ENCODE data around the gene ISCA1.

GRCh38 chr9:86318187-86318586 lies 35.8 kb upstream of the ISCA1 start:
- no peak for TF ChIP-seq CTCF (conservative IDR thresholded peaks at IDR 0.05; ENCODE audit: low read depth, low read length)
- TF ChIP-seq EZH2 (IDR thresholded peaks at IDR 0.05; ENCODE audit: low read length, unreplicated experiment), result no peak
